DMS153 treated with DMSO at 0.1 percent for 48 hours (cell line): ENCODE results near the gene MRPL58.
A peak's percentile ranks its signal among the peaks of the same experiment; 100 is the strongest.
"Not testable (repeated sequence)": the region's sequence is repeated elsewhere in the genome, so short reads cannot be mapped to it uniquely, and the experiment has no call there.

Experiments used
- DNase-seq: peaks from one replicate; lab custom pipeline; 2025; ENCODE audit not compliant: unreplicated experiment; lab: John Stamatoyannopoulos, UW

Gene MRPL58

GRCh38 chr17:74987418-74987908 lies 25.0 kb upstream of the MRPL58 start, which contains the start of gene CDR2L:
Gene CDR2L, plus strand, starts transcription at chr17:74987632. Its CDS starts 412 bp downstream, at chr17:74988044.
- DNase-seq = peak; percentile 85

GRCh38 chr17:74987909-74988711 lies 24.4 kb upstream of the MRPL58 start:
- DNase-seq = no peak

DNA sequence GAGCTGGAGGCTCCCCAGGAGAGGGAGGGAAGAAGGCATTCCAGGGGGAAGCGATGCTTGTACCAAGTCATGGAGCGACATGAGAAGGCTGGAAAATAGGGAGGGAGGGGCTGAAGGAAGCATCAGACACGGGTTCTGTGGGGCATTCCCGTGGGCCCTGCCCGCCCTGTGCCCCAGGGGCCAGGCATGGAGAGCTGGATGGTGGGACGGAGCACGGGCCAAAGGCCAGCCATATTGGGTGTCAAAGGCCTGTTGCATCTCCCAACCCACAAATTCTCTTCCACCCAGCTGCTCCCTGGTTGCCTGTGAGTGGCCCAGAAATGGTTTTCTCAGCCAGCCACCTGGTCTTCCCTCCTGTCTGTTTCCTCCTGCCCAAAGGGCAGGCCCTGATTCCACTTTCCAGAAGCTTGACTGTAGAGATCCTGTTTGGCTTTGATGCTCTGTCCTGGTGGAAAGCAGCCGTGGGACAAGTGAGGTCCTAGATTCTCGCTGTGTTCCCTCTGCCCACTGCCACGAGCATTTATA lies 21.8 kb upstream of the MRPL58 start:
- DNase-seq = no peak

DNA sequence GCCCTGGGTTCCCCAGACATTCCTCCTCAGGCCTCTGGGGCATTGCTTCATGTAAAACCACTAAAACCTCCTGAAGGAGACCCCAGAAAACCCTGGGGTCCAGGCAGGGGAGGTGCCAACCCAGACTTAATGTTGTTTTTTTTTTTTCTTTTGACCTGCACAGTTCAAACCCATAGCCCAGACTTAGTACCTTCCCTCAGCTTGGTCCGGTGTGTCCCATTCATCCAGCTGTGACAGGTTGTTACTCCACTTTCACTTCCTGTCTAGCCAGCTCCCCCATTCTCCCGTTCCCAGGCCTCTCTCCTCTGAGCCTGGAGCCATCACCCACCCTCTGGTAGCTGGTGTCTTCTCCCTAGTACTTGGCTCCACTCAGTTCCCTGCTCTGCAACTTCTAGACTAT lies 20.2 kb upstream of the MRPL58 start:
- DNase-seq = no peak

GRCh38 chr17:74994440-74994839 lies 18.0 kb upstream of the MRPL58 start:
- no peak for DNase-seq

DNA sequence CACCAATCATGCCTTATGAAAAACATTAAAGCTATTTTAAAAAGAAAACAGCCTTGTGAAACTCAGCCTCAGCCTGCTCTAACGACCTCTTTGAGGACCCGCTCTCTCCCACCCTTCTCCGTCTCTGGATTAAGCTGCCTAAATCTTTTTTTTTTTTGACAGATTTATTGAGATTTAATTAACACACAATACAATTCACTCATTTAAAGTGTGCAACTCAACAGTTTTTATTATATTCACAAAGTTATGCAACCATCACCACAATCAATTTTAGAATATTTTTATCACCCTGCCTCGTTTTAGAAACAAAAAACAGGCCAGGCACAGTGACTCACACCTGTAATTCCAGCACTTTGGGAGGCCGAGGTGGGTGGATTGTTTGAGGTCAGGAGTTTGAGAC lies 16.6 kb upstream of the MRPL58 start:
- no peak for DNase-seq

DNA sequence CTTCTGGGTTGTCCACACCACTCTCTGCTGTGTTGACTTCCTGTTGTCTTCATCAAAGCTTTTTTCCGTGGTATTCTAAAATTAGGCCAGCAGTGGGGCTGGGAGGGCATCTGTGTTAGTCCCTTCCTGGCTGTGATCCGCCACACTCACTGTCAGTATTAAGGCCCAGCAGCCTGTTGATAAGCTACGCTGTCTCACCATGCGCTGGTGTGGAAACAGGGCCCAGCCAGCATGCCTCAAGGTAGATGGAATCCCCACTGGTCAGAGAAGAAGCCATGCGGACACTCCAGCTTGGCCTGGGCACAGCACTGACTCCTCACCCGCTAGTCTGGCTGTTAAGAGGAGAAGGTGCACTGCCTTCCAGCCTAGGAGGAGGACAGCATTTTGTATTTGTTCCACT lies 13.7 kb upstream of the MRPL58 start:
- DNase-seq = no peak

DNA sequence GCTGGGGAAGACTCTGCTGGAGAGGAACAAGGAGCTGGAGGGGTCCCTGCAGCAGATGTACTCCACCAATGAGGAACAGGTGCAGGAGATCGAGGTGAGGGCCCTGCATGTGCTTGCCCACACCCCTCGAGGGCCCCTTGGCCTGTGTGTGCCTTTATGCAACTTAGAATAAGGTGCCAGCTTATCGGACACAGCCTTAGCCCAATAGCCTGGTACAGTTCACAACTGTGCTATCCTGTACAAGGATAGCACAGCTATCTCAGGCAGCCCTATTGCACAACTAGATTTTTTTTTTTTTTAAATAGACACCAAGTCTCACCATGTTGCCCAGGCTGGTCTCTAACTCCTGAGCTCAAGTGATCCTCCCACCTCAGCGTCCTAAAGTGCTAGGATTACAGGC lies 12.9 kb upstream of the MRPL58 start:
- DNase-seq = no peak

GRCh38 chr17:75001915-75002843 lies 10.3 kb upstream of the MRPL58 start:
- no peak for DNase-seq

DNA sequence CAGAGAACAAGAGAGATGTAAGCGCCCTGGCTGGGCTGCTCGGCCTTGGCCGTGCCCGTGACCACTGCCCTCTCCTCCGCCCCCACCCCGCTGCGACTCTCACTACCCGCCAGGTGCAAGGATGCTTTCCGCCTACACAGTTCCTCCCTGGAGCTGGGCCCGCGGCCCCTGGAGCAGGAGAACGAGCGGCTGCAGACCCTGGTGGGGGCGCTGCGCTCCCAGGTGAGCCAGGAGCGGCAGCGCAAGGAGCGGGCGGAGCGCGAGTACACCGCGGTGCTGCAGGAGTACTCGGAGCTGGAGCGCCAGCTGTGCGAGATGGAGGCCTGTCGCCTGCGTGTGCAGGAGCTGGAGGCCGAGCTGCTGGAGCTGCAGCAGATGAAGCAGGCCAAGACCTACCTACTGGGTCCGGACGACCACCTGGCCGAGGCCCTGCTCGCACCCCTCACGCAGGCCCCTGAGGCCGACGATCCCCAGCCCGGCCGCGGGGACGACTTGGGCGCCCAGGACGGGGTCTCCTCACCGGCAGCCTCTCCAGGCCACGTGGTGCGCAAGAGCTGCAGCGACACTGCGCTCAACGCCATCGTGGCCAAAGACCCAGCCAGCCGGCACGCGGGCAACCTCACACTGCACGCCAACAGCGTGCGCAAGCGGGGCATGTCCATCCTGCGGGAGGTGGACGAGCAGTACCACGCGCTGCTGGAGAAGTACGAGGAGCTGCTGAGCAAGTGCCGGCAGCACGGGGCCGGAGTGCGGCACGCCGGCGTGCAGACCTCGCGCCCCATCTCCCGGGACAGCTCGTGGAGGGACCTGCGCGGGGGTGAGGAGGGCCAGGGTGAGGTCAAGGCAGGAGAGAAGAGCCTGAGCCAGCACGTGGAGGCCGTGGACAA lies 9.2 kb upstream of the MRPL58 start:
- DNase-seq = no peak

- DNase-seq = no peak
Measured at GRCh38 chr17:75003957-75004355, 8.5 kb upstream of the MRPL58 start.

DNA sequence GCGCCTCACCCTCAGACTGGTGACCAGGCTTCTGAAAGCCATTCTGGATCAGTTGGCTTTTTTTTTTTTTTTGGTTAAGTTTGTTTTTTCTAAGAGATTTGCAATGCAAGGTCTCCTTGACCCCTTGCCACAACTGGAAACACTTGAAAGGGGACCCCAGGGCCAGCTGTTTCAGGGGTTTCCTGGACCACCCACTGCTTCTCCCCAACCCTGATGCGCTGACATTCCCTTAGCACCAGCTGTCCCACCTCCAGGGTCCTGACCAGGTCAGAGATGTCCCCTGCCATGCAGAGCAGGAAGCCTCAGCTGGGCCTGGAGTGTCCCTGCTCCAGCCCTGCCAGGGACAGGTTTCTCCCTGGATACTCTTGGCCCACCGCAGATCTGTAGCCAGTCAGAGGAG lies 8.1 kb upstream of the MRPL58 start:
- no peak for DNase-seq

DNA sequence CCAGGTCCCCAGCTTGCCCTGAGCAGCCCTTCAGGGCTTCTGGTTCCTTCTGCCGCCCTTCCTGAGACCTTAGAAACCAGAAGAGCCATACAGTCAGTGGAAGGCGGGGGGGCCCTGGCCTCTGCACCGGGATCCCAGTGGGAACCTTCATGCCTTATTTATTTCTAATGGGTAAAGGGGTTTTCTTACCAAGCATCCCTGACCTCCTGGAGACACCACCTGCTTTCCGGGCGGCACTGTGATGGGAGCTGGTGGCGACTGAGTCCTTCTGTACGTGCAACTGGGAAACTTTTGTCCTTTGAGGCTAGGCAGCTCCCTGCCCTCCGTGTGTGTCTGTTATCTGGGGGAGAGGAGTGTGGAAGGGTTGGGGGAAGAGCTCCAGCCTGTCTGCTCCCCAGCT lies 7.2 kb upstream of the MRPL58 start:
- DNase-seq = no peak

DNA sequence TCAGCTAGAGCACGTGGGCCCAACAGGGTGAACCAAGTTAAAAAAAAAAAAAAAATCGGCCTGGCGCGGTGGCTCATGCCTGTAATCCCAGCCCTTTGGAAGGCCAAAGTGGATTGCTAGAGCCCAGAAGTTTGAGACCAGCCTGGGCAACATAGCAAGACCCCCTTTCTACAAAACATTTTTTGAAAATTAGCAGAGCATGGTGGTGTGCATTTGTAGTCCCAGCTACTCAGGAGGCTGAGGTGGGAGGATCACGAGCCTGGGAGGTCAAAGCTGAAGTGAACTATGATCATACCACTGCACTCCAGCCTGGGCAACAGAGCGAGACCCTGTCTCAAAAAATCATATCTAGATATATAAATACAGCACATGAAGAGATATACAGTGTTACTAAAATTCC lies 6.4 kb upstream of the MRPL58 start:
- DNase-seq = not testable (repeated sequence)

GRCh38 chr17:75006653-75007052 lies 5.8 kb upstream of the MRPL58 start:
- DNase-seq = no peak

- DNase-seq = no peak
Measured at GRCh38 chr17:75008373-75008772, 4.1 kb upstream of the MRPL58 start.

DNA sequence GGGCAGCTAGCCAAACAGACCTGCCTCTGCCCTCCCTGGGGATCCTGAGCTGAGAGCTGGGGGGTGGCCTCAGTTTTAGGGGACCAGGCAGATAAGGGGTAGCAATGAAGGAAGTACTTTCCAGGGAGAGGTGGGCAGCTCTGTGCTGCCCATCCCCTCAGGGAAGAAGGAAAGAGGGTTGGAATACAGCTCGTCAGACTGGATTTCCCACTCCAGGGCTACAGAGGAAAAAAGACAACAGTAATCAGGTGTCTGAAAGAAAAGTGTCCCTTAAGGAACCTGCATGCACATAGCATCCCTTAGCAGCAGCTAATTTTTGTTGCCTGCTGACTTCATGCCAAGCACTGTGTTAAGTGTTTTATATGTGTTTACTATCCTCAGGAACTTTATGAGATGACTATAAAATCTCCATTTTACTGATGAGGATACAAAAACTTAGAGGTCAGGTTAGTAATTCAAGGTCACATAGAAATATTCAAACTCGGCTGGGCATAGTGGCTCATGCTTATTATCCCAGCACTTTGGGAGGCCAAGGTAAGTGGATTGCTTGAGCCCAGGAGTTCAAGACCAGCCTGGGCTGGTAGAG lies 3.2 kb upstream of the MRPL58 start:
- no peak for DNase-seq

- DNase-seq = peak; percentile 74
Measured at GRCh38 chr17:75010683-75011400, 1.6 kb upstream of the MRPL58 start.

DNA sequence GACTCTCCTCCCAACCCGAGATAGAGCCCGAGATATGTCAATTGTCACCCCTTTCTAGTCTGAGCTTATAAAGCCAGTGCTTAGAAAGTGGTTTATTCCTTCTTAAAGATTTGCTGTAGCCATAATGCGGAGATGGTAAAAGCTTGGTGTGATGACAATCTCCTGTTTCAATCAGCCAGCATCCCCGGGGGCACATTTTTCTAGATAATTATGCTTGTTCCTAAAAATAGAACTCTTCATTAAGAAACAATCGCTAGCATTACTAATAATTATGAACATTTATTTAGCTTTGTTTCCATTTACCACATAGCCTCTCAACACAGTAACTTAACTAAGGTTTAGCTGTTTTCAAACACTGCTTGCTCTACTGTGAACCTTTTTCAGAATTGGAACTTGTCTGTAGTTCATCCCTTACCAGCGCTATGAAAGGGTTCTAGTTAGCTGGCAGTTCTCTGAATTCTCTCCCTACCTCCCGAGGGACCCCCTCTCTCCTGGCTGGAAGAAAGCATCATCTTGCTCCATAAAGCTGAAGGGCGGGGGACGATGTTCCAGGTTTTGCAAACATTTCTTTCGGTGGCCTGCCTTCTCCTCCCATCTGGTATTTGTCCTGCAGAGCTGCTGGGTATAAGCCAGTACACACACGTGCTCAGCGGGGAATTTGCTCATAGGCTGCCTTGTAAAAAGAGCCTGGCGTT lies 922 bp upstream of the MRPL58 start:
- peak; percentile 22 for DNase-seq
